NOMO-1 (cell line): ENCODE data around the gene PRKCQ.

Experiments
- DNase-seq, 2 experiments: peaks; one replicate each; lab custom pipeline; 2025; ENCODE audit not compliant: unreplicated experiment in 2 of 2; lab: John Stamatoyannopoulos, UW

Gene PRKCQ

GRCh38 chr10:6579904-6580278, at the start of gene PRKCQ:
Gene PRKCQ, minus strand, starts transcription at chr10:6580276. Its CDS starts 65,141 bp downstream, at chr10:6515135.
- DNase-seq = no peak

- DNase-seq = no peak
Observed at GRCh38 chr10:6625428-6625827, 45.4 kb upstream of the PRKCQ start.

GRCh38 chr10:6624392-6624791, 44.3 kb upstream of the PRKCQ start:
- DNase-seq = no peak

GRCh38 chr10:6622921-6623320, 42.8 kb upstream of the PRKCQ start:
- no peak for DNase-seq

- DNase-seq = no peak
Observed at GRCh38 chr10:6621536-6621935, 41.5 kb upstream of the PRKCQ start.

- no peak for DNase-seq
Observed at GRCh38 chr10:6619660-6620059, 39.6 kb upstream of the PRKCQ start.

GRCh38 chr10:6618340-6618739, 38.3 kb upstream of the PRKCQ start:
- DNase-seq = no peak

GRCh38 chr10:6617309-6618076, 37.4 kb upstream of the PRKCQ start:
- no peak for DNase-seq

GRCh38 chr10:6615971-6616370, 35.9 kb upstream of the PRKCQ start:
- DNase-seq = no peak

GRCh38 chr10:6612371-6612770, 32.3 kb upstream of the PRKCQ start:
- no peak for DNase-seq

- no peak for DNase-seq
Observed at GRCh38 chr10:6610647-6611046, 30.6 kb upstream of the PRKCQ start.

GRCh38 chr10:6609625-6610024, 29.5 kb upstream of the PRKCQ start:
- DNase-seq = peak in 1 of 2 experiments; percentile 10

GRCh38 chr10:6607778-6608177, 27.7 kb upstream of the PRKCQ start:
- no peak for DNase-seq

GRCh38 chr10:6607182-6607581, 27.1 kb upstream of the PRKCQ start:
- no peak for DNase-seq

GRCh38 chr10:6603142-6604125, 23.4 kb upstream of the PRKCQ start:
- DNase-seq = no peak

- DNase-seq = no peak
Observed at GRCh38 chr10:6602700-6603084, 22.6 kb upstream of the PRKCQ start.

- no peak for DNase-seq
Observed at GRCh38 chr10:6602026-6602699, 22.1 kb upstream of the PRKCQ start.

- DNase-seq = no peak
Observed at GRCh38 chr10:6601246-6601805, 21.2 kb upstream of the PRKCQ start.

- no peak for DNase-seq
Observed at GRCh38 chr10:6600224-6600987, 20.3 kb upstream of the PRKCQ start.

- no peak for DNase-seq
Observed at GRCh38 chr10:6598679-6599078, 18.6 kb upstream of the PRKCQ start.
